SHP77 treated with DMSO at 0.1 percent for 48 hours (cell line): ENCODE data around the gene KCNB1.

Source experiments
- DNase-seq: peaks from one replicate; lab custom pipeline; 2025; lab: John Stamatoyannopoulos, UW

KCNB1 gene

GRCh38 chr20:49482621-49483017 is at the start of gene KCNB1:
TSS of gene KCNB1 (minus strand) at chr20:49482668. CDS start at chr20:49482480, 188 bp downstream.
- DNase-seq: no peak

- DNase-seq: no peak
These were observed 47.0 kb upstream of the KCNB1 start for GRCh38 chr20:49529470-49529869.

- no peak for DNase-seq
These were observed 44.1 kb upstream of the KCNB1 start for GRCh38 chr20:49526568-49526967.

GRCh38 chr20:49526056-49526455 is 43.6 kb upstream of the KCNB1 start:
- DNase-seq: no peak

- DNase-seq: no peak
These were observed 41.4 kb upstream of the KCNB1 start for GRCh38 chr20:49523767-49524360.

- no peak for DNase-seq
These were observed 38.9 kb upstream of the KCNB1 start for GRCh38 chr20:49521356-49521755.

GRCh38 chr20:49519777-49520359 is 37.4 kb upstream of the KCNB1 start:
- DNase-seq: no peak

GRCh38 chr20:49519212-49519712 is 36.8 kb upstream of the KCNB1 start:
- DNase-seq: no peak

GRCh38 chr20:49518576-49518975 is 36.1 kb upstream of the KCNB1 start:
- DNase-seq: no peak

- DNase-seq: no peak
These were observed 35.3 kb upstream of the KCNB1 start for GRCh38 chr20:49517805-49518100.

GRCh38 chr20:49516916-49517804 is 34.7 kb upstream of the KCNB1 start:
- DNase-seq: no peak

GRCh38 chr20:49515586-49515985 is 33.1 kb upstream of the KCNB1 start:
- DNase-seq: peak; percentile 54

GRCh38 chr20:49513517-49513916 is 31.0 kb upstream of the KCNB1 start:
- no peak for DNase-seq

GRCh38 chr20:49513009-49513408 is 30.5 kb upstream of the KCNB1 start:
- peak; percentile 26 for DNase-seq

- no peak for DNase-seq
These were observed 29.5 kb upstream of the KCNB1 start for GRCh38 chr20:49511788-49512525.

- no peak for DNase-seq
These were observed 28.2 kb upstream of the KCNB1 start for GRCh38 chr20:49510562-49511122.

- peak; percentile 49 for DNase-seq
These were observed 26.1 kb upstream of the KCNB1 start for GRCh38 chr20:49508435-49509199.

GRCh38 chr20:49507741-49508434 is 25.4 kb upstream of the KCNB1 start:
- peak; percentile 63 for DNase-seq

- DNase-seq: no peak
These were observed 23.1 kb upstream of the KCNB1 start for GRCh38 chr20:49505518-49505917.

GRCh38 chr20:49503176-49503575 is 20.7 kb upstream of the KCNB1 start:
- no peak for DNase-seq

GRCh38 chr20:49501917-49502316 is 19.4 kb upstream of the KCNB1 start:
- DNase-seq: no peak
